ENCODE data around the gene LRRN4. TPM values are rescaled to one million over a fixed set of nuclear protein-coding genes. Genes with fewer than 3 reads are reported as not detected.

Gene LRRN4
- total RNA-seq, 4 donors from 2014 or later: 2.0 TPM; not detected in 3

- no peak for TF ChIP-seq CTCF (IDR thresholded peaks at IDR 0.05; ENCODE audit: low read depth)
Measured at GRCh38 chr20:5999783-6000182, 54.1 kb downstream of the LRRN4 start.

- TF ChIP-seq CTCF (IDR thresholded peaks at IDR 0.05; ENCODE audit: low read depth): no peak
Measured at GRCh38 chr20:5996765-5997164, 57.1 kb downstream of the LRRN4 start.

- TF ChIP-seq CTCF (IDR thresholded peaks at IDR 0.05; ENCODE audit: low read depth): no peak
Measured at GRCh38 chr20:5991623-5992441, 62.0 kb downstream of the LRRN4 start.

GRCh38 chr20:5990946-5991345 lies 62.9 kb downstream of the LRRN4 start:
- TF ChIP-seq CTCF (IDR thresholded peaks at IDR 0.05; ENCODE audit: low read depth): no peak

Small RNA genes within 50 kb of the gene (small RNA-seq; reads per million reads assigned to genes)
- not detected for gene RN7SL498P

Other genes starting within 250 kb of the LRRN4 start
- not detected for gene CHGB, start 142.6 kb downstream of the LRRN4 start, total RNA-seq
- 1 to 10 TPM; 6.4 to 9.6 (median 8.1) TPM for gene TRMT6, start 103.5 kb downstream of the LRRN4 start, total RNA-seq
- gene MCM8, start 103.4 kb downstream of the LRRN4 start, total RNA-seq: 1 to 10 TPM; 5.1 to 6.7 (median 5.5) TPM
- gene CRLS1, start 47.9 kb downstream of the LRRN4 start, total RNA-seq: 100 to 1,000 TPM in 2 of 4 donors, 10 to 100 TPM in 2; 91.6 to 154 (median 106) TPM
- gene FERMT1, start 69.0 kb upstream of the LRRN4 start, total RNA-seq: under 1 TPM in 3 of 4 donors, not detected in 1; 0.16 to 0.51 (median 0.22) TPM